H1 (cell line): ENCODE data around the gene ADAM19. TPM values are rescaled to one million over a fixed set of nuclear protein-coding genes. Genes with fewer than 3 reads are reported as not detected.

Experiments
- FOSL1 ChIP-seq: IDR thresholded peaks from 2 replicates; pipeline ENCODE4 v1.6.1; 2011; ENCODE audit warnings: mild to moderate bottlenecking, low read depth, low read length, moderate library complexity; ENCODE audit not compliant: insufficient read depth
- GTF2F1 ChIP-seq: IDR thresholded peaks from 2 replicates; pipeline ENCODE4 v1.6.1; 2012; ENCODE audit warnings: low read depth, low read length, improper control_type of control experiment, borderline replicate concordance
- PHF8 ChIP-seq: fragments of 200-600 bp; sonication (generic); conservative IDR thresholded peaks from 2 replicates; pipeline ENCODE4 v1.7.1; 2012; ENCODE audit warnings: low read depth, mild to moderate bottlenecking, inconsistent platforms, low read length, moderate library complexity
- SP4 ChIP-seq: IDR thresholded peaks from 2 replicates; pipeline ENCODE4 v1.6.1; 2012; ENCODE audit warnings: low read length, inconsistent platforms
- polyA plus RNA-seq, 7 experiments: library from polyadenylated mRNA; depleted of rRNA in 3 of 7; stranded (reverse) in 5 of 7; unstranded in 2 of 7; fragments of >200 nt in 5 of 7; fragments of 200-250 nt in 2 of 7; gene quantifications; 1 replicate in 5 of 7; 2 replicates in 1 of 7; 4 replicates in 1 of 7; pipeline versions ENCODE4 v1.2.1 to v1.2.3, GENCODE V29; 2011 to 2013; ENCODE audit warnings: missing spikeins in 2 of 7, mixed read lengths in 2 of 7
- total RNA-seq: library from RNA; stranded (reverse); fragmentation: NEBNext Ultra II Directional; extraction: Animal tissue kit (Norgen Biotek cat#: 25700); gene quantifications from 2 replicates; pipeline ENCODE4 v1.2.1, GENCODE V29; 2021
- TF ChIP-seq, protein P1 (sequence below): fragments of 300-600 bp; sonication (generic); IDR thresholded peaks from 2 replicates; pipeline ENCODE4 v1.7.1; 2012; ENCODE audit warnings: low read length, moderate library complexity, mild to moderate bottlenecking, inconsistent platforms; ENCODE audit not compliant: insufficient replicate concordance

The ADAM19 gene
- total and polyA plus RNA-seq, 2 of the 8 experiments (the other 6 are each of a cell fraction or from before 2014, with no cell fraction given): 6.5 to 22.7 TPM

DNA sequence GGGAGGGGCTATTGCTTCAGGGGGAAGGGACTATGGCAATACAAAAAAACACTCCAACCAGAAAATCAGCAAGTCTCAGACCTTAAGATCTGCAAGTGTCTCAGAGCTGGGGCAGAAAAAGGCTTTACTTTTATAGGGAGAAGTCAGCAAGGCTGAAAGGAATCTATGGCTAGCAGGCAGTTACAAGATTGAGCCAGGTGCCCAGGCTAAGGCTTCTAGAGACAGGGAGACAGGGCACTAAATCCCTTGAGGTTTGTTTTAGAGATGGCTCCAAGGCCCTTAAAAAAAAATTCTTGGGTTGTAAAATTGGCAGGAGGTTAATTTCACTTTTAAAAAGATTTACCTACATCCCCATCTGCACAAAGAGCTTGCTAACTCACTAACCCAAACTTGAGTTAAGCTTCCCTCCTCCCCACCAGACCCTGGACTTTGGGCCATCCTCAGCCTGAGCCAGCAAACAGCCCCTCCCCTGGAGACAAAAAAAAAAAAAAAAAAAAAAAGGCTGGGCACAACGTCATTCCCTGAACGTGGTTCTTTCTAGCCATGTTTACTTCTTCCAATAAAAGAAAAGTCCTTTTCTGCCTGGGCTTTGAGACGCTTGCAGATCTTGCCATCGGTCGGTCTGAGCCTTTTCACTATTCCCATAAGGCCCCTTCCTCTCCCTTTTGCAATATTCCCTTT lies 97.6 kb downstream of the ADAM19 start (continued):
- TF ChIP-seq, protein P1, sequence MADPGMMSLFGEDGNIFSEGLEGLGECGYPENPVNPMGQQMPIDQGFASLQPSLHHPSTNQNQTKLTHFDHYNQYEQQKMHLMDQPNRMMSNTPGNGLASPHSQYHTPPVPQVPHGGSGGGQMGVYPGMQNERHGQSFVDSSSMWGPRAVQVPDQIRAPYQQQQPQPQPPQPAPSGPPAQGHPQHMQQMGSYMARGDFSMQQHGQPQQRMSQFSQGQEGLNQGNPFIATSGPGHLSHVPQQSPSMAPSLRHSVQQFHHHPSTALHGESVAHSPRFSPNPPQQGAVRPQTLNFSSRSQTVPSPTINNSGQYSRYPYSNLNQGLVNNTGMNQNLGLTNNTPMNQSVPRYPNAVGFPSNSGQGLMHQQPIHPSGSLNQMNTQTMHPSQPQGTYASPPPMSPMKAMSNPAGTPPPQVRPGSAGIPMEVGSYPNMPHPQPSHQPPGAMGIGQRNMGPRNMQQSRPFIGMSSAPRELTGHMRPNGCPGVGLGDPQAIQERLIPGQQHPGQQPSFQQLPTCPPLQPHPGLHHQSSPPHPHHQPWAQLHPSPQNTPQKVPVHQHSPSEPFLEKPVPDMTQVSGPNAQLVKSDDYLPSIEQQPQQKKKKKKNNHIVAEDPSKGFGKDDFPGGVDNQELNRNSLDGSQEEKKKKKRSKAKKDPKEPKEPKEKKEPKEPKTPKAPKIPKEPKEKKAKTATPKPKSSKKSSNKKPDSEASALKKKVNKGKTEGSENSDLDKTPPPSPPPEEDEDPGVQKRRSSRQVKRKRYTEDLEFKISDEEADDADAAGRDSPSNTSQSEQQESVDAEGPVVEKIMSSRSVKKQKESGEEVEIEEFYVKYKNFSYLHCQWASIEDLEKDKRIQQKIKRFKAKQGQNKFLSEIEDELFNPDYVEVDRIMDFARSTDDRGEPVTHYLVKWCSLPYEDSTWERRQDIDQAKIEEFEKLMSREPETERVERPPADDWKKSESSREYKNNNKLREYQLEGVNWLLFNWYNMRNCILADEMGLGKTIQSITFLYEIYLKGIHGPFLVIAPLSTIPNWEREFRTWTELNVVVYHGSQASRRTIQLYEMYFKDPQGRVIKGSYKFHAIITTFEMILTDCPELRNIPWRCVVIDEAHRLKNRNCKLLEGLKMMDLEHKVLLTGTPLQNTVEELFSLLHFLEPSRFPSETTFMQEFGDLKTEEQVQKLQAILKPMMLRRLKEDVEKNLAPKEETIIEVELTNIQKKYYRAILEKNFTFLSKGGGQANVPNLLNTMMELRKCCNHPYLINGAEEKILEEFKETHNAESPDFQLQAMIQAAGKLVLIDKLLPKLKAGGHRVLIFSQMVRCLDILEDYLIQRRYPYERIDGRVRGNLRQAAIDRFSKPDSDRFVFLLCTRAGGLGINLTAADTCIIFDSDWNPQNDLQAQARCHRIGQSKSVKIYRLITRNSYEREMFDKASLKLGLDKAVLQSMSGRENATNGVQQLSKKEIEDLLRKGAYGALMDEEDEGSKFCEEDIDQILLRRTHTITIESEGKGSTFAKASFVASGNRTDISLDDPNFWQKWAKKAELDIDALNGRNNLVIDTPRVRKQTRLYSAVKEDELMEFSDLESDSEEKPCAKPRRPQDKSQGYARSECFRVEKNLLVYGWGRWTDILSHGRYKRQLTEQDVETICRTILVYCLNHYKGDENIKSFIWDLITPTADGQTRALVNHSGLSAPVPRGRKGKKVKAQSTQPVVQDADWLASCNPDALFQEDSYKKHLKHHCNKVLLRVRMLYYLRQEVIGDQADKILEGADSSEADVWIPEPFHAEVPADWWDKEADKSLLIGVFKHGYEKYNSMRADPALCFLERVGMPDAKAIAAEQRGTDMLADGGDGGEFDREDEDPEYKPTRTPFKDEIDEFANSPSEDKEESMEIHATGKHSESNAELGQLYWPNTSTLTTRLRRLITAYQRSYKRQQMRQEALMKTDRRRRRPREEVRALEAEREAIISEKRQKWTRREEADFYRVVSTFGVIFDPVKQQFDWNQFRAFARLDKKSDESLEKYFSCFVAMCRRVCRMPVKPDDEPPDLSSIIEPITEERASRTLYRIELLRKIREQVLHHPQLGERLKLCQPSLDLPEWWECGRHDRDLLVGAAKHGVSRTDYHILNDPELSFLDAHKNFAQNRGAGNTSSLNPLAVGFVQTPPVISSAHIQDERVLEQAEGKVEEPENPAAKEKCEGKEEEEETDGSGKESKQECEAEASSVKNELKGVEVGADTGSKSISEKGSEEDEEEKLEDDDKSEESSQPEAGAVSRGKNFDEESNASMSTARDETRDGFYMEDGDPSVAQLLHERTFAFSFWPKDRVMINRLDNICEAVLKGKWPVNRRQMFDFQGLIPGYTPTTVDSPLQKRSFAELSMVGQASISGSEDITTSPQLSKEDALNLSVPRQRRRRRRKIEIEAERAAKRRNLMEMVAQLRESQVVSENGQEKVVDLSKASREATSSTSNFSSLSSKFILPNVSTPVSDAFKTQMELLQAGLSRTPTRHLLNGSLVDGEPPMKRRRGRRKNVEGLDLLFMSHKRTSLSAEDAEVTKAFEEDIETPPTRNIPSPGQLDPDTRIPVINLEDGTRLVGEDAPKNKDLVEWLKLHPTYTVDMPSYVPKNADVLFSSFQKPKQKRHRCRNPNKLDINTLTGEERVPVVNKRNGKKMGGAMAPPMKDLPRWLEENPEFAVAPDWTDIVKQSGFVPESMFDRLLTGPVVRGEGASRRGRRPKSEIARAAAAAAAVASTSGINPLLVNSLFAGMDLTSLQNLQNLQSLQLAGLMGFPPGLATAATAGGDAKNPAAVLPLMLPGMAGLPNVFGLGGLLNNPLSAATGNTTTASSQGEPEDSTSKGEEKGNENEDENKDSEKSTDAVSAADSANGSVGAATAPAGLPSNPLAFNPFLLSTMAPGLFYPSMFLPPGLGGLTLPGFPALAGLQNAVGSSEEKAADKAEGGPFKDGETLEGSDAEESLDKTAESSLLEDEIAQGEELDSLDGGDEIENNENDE: no peak
- TF ChIP-seq GTF2F1 (no peak), FOSL1 (no peak), SP4 (no peak), PHF8 (no peak)
